Ovary (tissue), 9 donors: ENCODE data around the gene LPO. TPM values are rescaled to one million over a fixed set of nuclear protein-coding genes. Genes with fewer than 3 reads are reported as not detected.

Experiments
- DNase-seq, 5 donors: peaks; one replicate each; pipeline ENCODE4 v3.0.0-alpha.2; 2019 to 2020
- H3K27ac ChIP-seq, 2 donors: fragments of 200-600 bp; one replicate each; pipeline versions ENCODE4 v1.5.1 to v1.8.0; 2019 to 2022
- H3K27me3 ChIP-seq: fragments of 200-600 bp; one replicate; pipeline ENCODE4 v1.8.0; 2022
- H3K36me3 ChIP-seq: fragments of 200-600 bp; sonication (generic); one replicate; pipeline ENCODE4 v1.5.1; 2019
- H3K4me1 ChIP-seq: one replicate; pipeline ENCODE4 v1.8.1; 2013; ENCODE audit warnings: mild to moderate bottlenecking, moderate library complexity; ENCODE audit not compliant: insufficient read depth
- H3K4me3 ChIP-seq: fragments of 200-600 bp; sonication (generic); one replicate; pipeline ENCODE4 v1.5.1; 2017
- H3K9me3 ChIP-seq, 2 donors: fragments of 200-600 bp in 1 of 2; sonication (generic) in 1 of 2; one replicate each; pipeline versions ENCODE4 v1.5.1 to v1.8.1; 2013 to 2019; ENCODE audit warnings: mild to moderate bottlenecking in 1 of 2, moderate library complexity in 1 of 2
- EP300 ChIP-seq: sonication (generic); formaldehyde crosslinking; IDR thresholded peaks from one replicate; pipeline ENCODE4 v1.6.1; 2017; ENCODE audit warnings: antibody characterized with exemption
- POLR2A ChIP-seq: fragments of 450-650 bp; IDR thresholded peaks from one replicate; pipeline ENCODE4 v1.6.1; 2017; ENCODE audit warnings: antibody characterized with exemption, mild to moderate bottlenecking, moderate library complexity
- WGBS, 3 donors: extraction: QIAGEN DNeasy Blood & Tissue Kit in 1 of 3; methylation state at CpG; one replicate each; pipeline versions ENCODE4 v1.1.5 to v1.1.7; 2013 to 2017; 5-methylcytosine and 5-hydroxymethylcytosine counted together
- intact Hi-C, 4 donors: fragments of 100-400 bp; cut with DNase I; formaldehyde crosslinking; loops; one replicate each; pipeline versions ENCODE4 v1.11.0 to v1.15.1; 2022 to 2023
- polyA plus RNA-seq, 2 donors: library from polyadenylated mRNA; stranded (reverse); fragments of 200-250 nt in 1 of 2; fragments of 350-450 nt in 1 of 2; fragmentation: Illumina TruSeq in 1 of 2; extraction: RNeasy Lipid Tissue Mini Kit (QIAGEN cat#74804) in 1 of 2; gene quantifications; one replicate each; pipeline ENCODE4 v1.2.3, GENCODE V29; 2013 to 2014
- total RNA-seq, 7 donors: library from RNA; depleted of rRNA in 2 of 7; stranded (reverse); fragments of >200 nt in 2 of 7; fragmentation: NEBNext Ultra II Directional in 3 of 7; extraction: Animal tissue kit (Norgen Biotek cat#: 25700) in 3 of 7; gene quantifications; one replicate each; pipeline versions ENCODE4 v1.1.0 to v1.2.4, GENCODE V29; 2016 to 2023
- TF ChIP-seq, protein P1 (sequence below), 3 donors: fragments of 450-650 bp in 2 of 3; fragments of 200-600 bp in 1 of 3; IDR thresholded peaks; one replicate each; pipeline versions ENCODE4 v1.5.1 to v1.8.0; 2016 to 2022; ENCODE audit warnings: antibody characterized with exemption in 3 of 3, mild to moderate bottlenecking in 1 of 3
- donor health status: DM: no; HTN: no; CAD: no; lungs with moderate emphysema.
- donor health status: DM: no; HTN: no; CAD: no.
- donor health status: Bipolar disorder and iron deficiency.
- donor health status: DM: yes; HTN: yes; CAD: no.
- donor health status: DM: no; HTN: no; CAD: no.
- donor health status: DM: yes; HTN: yes; CAD: no.

Gene LPO
- total and polyA plus RNA-seq, 9 donors: 0.32 to 1.6 TPM; not detected in 7

GRCh38 chr17:58302171-58302918, 64.0 kb downstream of the LPO start:
- no peaks in the 10 kb centered on the region for H3K4me1 ChIP-seq
- H3K36me3 ChIP-seq: no peaks in the 10 kb centered on the region
- H3K27ac ChIP-seq: no peak overlapping the region
- no peaks in the 10 kb centered on the region for H3K9me3 ChIP-seq
- TF ChIP-seq, protein P1, sequence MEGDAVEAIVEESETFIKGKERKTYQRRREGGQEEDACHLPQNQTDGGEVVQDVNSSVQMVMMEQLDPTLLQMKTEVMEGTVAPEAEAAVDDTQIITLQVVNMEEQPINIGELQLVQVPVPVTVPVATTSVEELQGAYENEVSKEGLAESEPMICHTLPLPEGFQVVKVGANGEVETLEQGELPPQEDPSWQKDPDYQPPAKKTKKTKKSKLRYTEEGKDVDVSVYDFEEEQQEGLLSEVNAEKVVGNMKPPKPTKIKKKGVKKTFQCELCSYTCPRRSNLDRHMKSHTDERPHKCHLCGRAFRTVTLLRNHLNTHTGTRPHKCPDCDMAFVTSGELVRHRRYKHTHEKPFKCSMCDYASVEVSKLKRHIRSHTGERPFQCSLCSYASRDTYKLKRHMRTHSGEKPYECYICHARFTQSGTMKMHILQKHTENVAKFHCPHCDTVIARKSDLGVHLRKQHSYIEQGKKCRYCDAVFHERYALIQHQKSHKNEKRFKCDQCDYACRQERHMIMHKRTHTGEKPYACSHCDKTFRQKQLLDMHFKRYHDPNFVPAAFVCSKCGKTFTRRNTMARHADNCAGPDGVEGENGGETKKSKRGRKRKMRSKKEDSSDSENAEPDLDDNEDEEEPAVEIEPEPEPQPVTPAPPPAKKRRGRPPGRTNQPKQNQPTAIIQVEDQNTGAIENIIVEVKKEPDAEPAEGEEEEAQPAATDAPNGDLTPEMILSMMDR (IDR thresholded peaks at IDR 0.05): no peak
- TF ChIP-seq EP300 (no peak), POLR2A (no peak)
- DNase-seq: no peak
- intact Hi-C loops: no loop called here
- WGBS, 3 donors: 87 to 97% (median 90%) methylated on average over 8 to 9 of the region's 9 CpGs
- H3K4me3 ChIP-seq: no peak overlapping the region
- H3K27me3 ChIP-seq: no peaks in the 10 kb centered on the region

DNA sequence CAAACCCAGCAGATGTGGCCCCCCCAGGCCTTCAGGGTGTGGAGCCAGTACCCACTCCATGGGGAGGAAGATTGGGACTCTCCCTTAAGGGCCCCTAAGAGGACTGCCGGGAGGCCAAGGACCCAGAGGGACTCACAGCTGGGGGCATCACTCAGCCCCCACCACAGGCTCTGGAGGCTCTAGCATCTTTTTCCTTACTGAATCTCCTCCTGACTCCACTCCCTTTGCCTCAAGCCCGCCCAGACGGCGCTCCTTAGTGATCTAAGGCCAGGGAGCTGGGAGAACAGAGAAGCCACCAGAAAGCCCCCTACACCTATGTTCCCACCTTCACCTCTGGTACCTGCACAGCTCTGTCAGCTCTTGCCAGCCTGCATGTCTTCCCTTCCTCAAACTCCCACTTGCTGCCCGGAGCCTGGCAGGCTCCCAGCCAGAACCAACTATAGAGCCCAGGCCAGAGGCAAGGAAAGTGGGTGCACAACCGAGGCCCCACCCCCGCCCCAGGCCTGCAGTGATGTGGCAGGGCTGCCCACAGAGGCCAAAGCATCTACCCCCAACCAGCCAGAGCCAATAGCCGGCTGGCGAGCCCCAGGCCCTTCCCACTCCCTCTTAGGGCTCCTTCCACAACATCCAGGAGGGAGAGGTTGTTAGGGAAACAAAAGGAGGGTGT, 64.7 kb downstream of the LPO start:
- no peaks in the 10 kb centered on the region for H3K9me3 ChIP-seq
- no peaks in the 10 kb centered on the region for H3K27me3 ChIP-seq
- H3K4me1 ChIP-seq: no peaks in the 10 kb centered on the region
- TF ChIP-seq, protein P1 (IDR thresholded peaks at IDR 0.05): no peak
- no peak for TF ChIP-seq EP300
- TF ChIP-seq POLR2A: no peak
- intact Hi-C loops: no loop called here
- H3K36me3 ChIP-seq: no peaks in the 10 kb centered on the region
- H3K27ac ChIP-seq: no peak overlapping the region
- WGBS, 3 donors: 82 to 86% (median 82%) methylated on average over 9 of the region's 9 CpGs
- H3K4me3 ChIP-seq: no peak overlapping the region
- no peak for DNase-seq

GRCh38 chr17:58303971-58304749, 65.8 kb downstream of the LPO start:
- no peak for TF ChIP-seq EP300
- TF ChIP-seq, protein P1 (IDR thresholded peaks at IDR 0.05): no peak
- TF ChIP-seq POLR2A: no peak
- Histone ChIP-seq H3K9me3 (no peaks in the 10 kb centered on the region), H3K4me1 (no peaks in the 10 kb centered on the region), H3K27me3 (no peaks in the 10 kb centered on the region), H3K27ac (no peak overlapping the region), H3K4me3 (no peak overlapping the region), H3K36me3 (no peaks in the 10 kb centered on the region)
- DNase-seq: no peak
- intact Hi-C loops: no loop called here
- 53 to 63% (median 59%) methylated on average over 10 of the region's 10 CpGs for WGBS, 3 donors

DNA sequence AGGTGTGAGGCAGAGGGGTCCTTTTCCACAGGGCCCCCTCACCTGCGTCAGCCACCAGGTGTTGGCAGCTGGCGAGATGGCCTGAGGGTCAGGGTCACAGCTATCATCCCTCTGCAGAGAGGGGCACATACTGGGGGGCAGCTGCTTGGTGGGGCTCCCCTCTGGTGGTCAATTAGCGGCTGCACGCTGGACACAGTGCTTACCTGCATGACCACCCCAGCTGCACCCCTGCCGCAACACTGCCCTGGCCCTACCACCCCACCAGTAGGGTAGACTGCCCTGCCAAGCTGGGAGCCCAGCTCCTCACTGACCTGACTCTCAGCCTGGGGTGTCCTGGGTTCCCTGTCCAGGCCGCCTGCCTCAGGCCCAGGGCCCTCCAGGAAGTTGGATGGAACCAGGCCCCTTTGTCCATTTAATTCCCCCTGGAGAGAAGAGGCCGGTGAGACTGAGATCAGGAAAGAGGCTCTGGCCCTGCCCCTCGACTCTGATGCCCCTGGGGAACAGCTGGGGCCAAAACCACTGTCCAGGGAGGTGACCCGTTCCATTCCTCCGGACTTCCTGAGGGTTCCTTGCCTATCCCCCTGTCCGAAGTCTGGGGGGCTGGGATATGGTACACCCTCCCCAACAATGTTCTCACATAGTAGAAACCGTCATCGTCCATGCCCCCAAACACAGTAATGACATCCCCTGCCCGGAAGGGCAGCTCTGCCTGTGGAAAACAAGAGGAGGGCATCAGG, 66.5 kb downstream of the LPO start:
- no peaks in the 10 kb centered on the region for H3K27me3 ChIP-seq
- TF ChIP-seq EP300 (no peak), POLR2A (no peak)
- TF ChIP-seq, protein P1 (IDR thresholded peaks at IDR 0.05): no peak
- no peak overlapping the region for H3K4me3 ChIP-seq
- 85 to 89% (median 87%) methylated on average over 10 to 14 of the region's 14 CpGs for WGBS, 3 donors
- no peak overlapping the region for H3K27ac ChIP-seq
- intact Hi-C loops: no loop called here
- no peaks in the 10 kb centered on the region for H3K4me1 ChIP-seq
- DNase-seq: no peak
- no peaks in the 10 kb centered on the region for H3K9me3 ChIP-seq
- no peaks in the 10 kb centered on the region for H3K36me3 ChIP-seq
